SK-N-SH treated with all-trans-retinoic acid at 6 μM for 48 hours (cell line): ENCODE data around the gene RUVBL2.

Experiments
- ATAC-seq: fragments of 200-7000 bp; cut with Tn5 transposase; 3 replicates; pipeline ENCODE4 v1.9.1; 2020; ENCODE audit warnings: mild to moderate bottlenecking, moderate library complexity
- ARNTL ChIP-seq: fragments of 450-650 bp; formaldehyde crosslinking; IDR thresholded peaks from 2 replicates; pipeline ENCODE4 v1.5.0; 2020; ENCODE audit warnings: low read depth, mild to moderate bottlenecking, moderate library complexity, borderline replicate concordance
- BACH2 ChIP-seq: fragments of 250-450 bp; sonication (Bioruptor Pico); IDR thresholded peaks from 2 replicates; pipeline ENCODE4 v1.9.0; 2021; ENCODE audit warnings: mild to moderate bottlenecking, borderline replicate concordance
- CSDC2 ChIP-seq: fragments of 250-450 bp; sonication (Bioruptor Pico); IDR thresholded peaks from 2 replicates; pipeline ENCODE4 v1.5.0; 2020; ENCODE audit warnings: mild to moderate bottlenecking, moderate library complexity
- CSRNP3 ChIP-seq: fragments of 250-450 bp; sonication (Bioruptor Pico); IDR thresholded peaks from 2 replicates; pipeline ENCODE4 v1.5.1; 2021; ENCODE audit warnings: mild to moderate bottlenecking, moderate library complexity
- ESRRG ChIP-seq: fragments of 250-450 bp; sonication (Bioruptor Pico); IDR thresholded peaks from 2 replicates; pipeline ENCODE4 v1.6.1; 2021; ENCODE audit warnings: mild to moderate bottlenecking
- GLIS3 ChIP-seq: fragments of 250-450 bp; sonication (Bioruptor Pico); IDR thresholded peaks from 2 replicates; pipeline ENCODE4 v1.5.0; 2020; ENCODE audit warnings: mild to moderate bottlenecking, moderate library complexity
- ISL1 ChIP-seq: fragments of 250-450 bp; sonication (Bioruptor Pico); IDR thresholded peaks from 2 replicates; pipeline ENCODE4 v2.1.2; 2022; ENCODE audit warnings: mild to moderate bottlenecking, moderate library complexity
- PATZ1 ChIP-seq: fragments of 250-450 bp; sonication (Bioruptor Pico); IDR thresholded peaks from 2 replicates; pipeline ENCODE4 v1.8.0; 2020; ENCODE audit warnings: mild to moderate bottlenecking, moderate library complexity, borderline replicate concordance
- PPARA ChIP-seq: fragments of 250-450 bp; sonication (Bioruptor Pico); IDR thresholded peaks from 2 replicates; pipeline ENCODE4 v1.5.0; 2020; ENCODE audit warnings: mild to moderate bottlenecking, borderline replicate concordance
- SNAI2 ChIP-seq: fragments of 250-450 bp; sonication (Bioruptor Pico); IDR thresholded peaks from 2 replicates; pipeline ENCODE4 v1.5.0; 2020; ENCODE audit warnings: mild to moderate bottlenecking, moderate library complexity
- TCF4 ChIP-seq: fragments of 250-450 bp; sonication (Bioruptor Pico); IDR thresholded peaks from 2 replicates; pipeline ENCODE4 v1.8.0; 2021; ENCODE audit warnings: mild to moderate bottlenecking, moderate library complexity, borderline replicate concordance
- TOX ChIP-seq: fragments of 250-450 bp; sonication (Bioruptor Pico); IDR thresholded peaks from 2 replicates; pipeline ENCODE4 v1.8.0; 2021; ENCODE audit warnings: mild to moderate bottlenecking, moderate library complexity, borderline replicate concordance
- TSHZ2 ChIP-seq: fragments of 250-450 bp; sonication (Bioruptor Pico); IDR thresholded peaks from 2 replicates; pipeline ENCODE4 v1.5.0; 2020; ENCODE audit warnings: mild to moderate bottlenecking, moderate library complexity
- ZC3H10 ChIP-seq: fragments of 250-450 bp; sonication (Bioruptor Pico); IDR thresholded peaks from 2 replicates; pipeline ENCODE4 v1.5.1; 2021; ENCODE audit warnings: mild to moderate bottlenecking, moderate library complexity
- ZFP30 ChIP-seq: fragments of 450-650 bp; formaldehyde crosslinking; IDR thresholded peaks from 2 replicates; pipeline ENCODE4 v1.5.0; 2022; ENCODE audit warnings: mild to moderate bottlenecking, moderate library complexity
- ZNF70 ChIP-seq: fragments of 450-650 bp; formaldehyde crosslinking; IDR thresholded peaks from 2 replicates; pipeline ENCODE4 v1.5.0; 2020; ENCODE audit warnings: mild to moderate bottlenecking, moderate library complexity
- ZNF8 ChIP-seq: fragments of 450-650 bp; formaldehyde crosslinking; IDR thresholded peaks from 2 replicates; pipeline ENCODE4 v1.5.0; 2020; ENCODE audit warnings: mild to moderate bottlenecking, moderate library complexity
- TF ChIP-seq, protein P1 (sequence below): fragments of 250-450 bp; sonication (Bioruptor Pico); IDR thresholded peaks from 2 replicates; pipeline ENCODE4 v1.8.0; 2021; ENCODE audit warnings: low read depth, mild to moderate bottlenecking, moderate library complexity, borderline replicate concordance

The RUVBL2 gene

GRCh38 chr19:49011194-49011593 is 17.5 kb downstream of the RUVBL2 start:
- ATAC-seq = no peak

DNA sequence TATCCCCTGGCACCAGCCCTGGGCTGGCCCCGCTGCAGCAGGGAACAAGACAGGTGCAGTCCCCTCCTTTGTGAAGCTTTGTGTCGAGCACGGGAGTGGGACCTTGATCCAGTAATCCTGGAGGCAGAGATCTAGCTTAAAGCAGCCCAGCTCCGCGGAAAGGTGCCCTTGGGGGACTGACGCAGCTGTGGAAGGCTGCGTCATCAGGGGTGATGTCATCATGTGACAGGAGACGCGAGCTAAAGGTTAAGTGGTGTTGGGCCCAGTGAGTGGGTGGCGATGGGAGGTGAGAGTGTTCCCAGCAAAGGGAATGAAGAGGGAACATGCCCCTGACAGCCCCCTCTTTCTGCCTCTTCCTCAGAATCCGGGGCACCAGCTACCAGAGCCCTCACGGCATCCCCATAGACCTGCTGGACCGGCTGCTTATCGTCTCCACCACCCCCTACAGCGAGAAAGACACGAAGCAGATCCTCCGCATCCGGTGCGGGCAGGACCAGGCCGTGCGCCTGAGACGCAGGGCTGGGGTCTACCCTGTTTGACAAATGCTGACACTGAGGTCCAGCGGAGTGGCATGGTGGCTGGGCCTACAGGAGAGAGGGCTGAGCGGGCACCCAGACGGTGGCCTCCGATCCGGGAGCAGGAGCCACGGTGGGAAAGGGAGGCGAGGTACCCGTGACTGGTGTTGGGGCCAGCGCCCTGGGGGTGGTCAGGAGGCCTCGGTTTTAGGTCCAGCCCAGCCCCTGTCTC is 20.6 kb downstream of the RUVBL2 start:
- TF ChIP-seq ARNTL (CRISPR knock-in tag) (no peak), TOX (CRISPR knock-in tag) (no peak), PPARA (no peak)
- no peak for ATAC-seq

More at GRCh38 chr19:49011194-49011593, 17.5 kb downstream of the RUVBL2 start:
- no peak for TF ChIP-seq ISL1 (CRISPR knock-in tag)
- TF ChIP-seq BACH2 (CRISPR knock-in tag) = no peak
- TF ChIP-seq PATZ1 (CRISPR knock-in tag) = no peak
- TF ChIP-seq ESRRG (CRISPR knock-in tag) = no peak
- no peak for TF ChIP-seq ZNF8
- no peak for TF ChIP-seq CSRNP3 (CRISPR knock-in tag)
- TF ChIP-seq TCF4 = no peak
- TF ChIP-seq SNAI2 = no peak
- TF ChIP-seq ZFP30 (CRISPR knock-in tag) = no peak
- no peak for TF ChIP-seq PPARA
- TF ChIP-seq, protein P1, sequence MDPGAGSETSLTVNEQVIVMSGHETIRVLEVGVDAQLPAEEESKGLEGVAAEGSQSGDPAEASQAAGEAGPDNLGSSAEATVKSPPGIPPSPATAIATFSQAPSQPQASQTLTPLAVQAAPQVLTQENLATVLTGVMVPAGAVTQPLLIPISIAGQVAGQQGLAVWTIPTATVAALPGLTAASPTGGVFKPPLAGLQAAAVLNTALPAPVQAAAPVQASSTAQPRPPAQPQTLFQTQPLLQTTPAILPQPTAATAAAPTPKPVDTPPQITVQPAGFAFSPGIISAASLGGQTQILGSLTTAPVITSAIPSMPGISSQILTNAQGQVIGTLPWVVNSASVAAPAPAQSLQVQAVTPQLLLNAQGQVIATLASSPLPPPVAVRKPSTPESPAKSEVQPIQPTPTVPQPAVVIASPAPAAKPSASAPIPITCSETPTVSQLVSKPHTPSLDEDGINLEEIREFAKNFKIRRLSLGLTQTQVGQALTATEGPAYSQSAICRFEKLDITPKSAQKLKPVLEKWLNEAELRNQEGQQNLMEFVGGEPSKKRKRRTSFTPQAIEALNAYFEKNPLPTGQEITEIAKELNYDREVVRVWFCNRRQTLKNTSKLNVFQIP (CRISPR knock-in tag) = no peak

DNA sequence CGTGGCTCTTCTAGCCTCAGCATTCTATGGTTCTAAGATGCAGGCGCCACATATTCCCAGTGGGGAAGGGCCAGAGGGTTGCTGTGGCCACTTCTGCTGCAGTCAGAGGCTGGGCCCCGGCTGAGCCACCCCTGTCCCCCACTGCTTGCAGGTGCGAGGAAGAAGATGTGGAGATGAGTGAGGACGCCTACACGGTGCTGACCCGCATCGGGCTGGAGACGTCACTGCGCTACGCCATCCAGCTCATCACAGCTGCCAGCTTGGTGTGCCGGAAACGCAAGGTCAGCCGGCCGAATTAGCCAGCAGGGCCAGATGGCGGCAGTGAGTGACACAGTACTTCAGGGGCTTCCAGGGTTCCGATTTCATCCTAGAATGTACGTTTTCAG is 21.2 kb downstream of the RUVBL2 start:
- no peak for ATAC-seq
- no peak for TF ChIP-seq ISL1 (CRISPR knock-in tag)
- no peak for TF ChIP-seq PPARA

GRCh38 chr19:49016067-49016839 is 22.6 kb downstream of the RUVBL2 start:
- ATAC-seq = no peak
- no peak for TF ChIP-seq PPARA
- no peak for TF ChIP-seq CSDC2
- no peak for TF ChIP-seq ZNF70 (CRISPR knock-in tag)
- TF ChIP-seq ZC3H10 = no peak
- TF ChIP-seq TSHZ2 (CRISPR knock-in tag) = no peak
- TF ChIP-seq GLIS3 (CRISPR knock-in tag) = no peak
- TF ChIP-seq TOX (CRISPR knock-in tag) = no peak
